IPS-18c (cell line): ENCODE measurements around the gene CABLES2.

Source experiments
- H3K4me3 ChIP-seq: 2 replicates; pipeline ENCODE4 v1.7.0; 2013; ENCODE audit warnings: low read depth, mild to moderate bottlenecking, low read length, moderate library complexity; ENCODE audit not compliant: insufficient read depth
- H3K9me3 ChIP-seq: one replicate; pipeline ENCODE4 v1.6.1; 2013; ENCODE audit warnings: mild to moderate bottlenecking, low read length, moderate library complexity; ENCODE audit not compliant: control insufficient read depth, insufficient read depth

The CABLES2 gene

GRCh38 chr20:62424249-62425107 is 17.4 kb upstream of the CABLES2 start:
- Histone ChIP-seq H3K4me3 (no peak overlapping the region), H3K9me3 (no peaks in the 10 kb centered on the region)

- H3K4me3 ChIP-seq: no peak overlapping the region
- no peaks in the 10 kb centered on the region for H3K9me3 ChIP-seq
Observed at GRCh38 chr20:62423326-62423706, 16.2 kb upstream of the CABLES2 start.

- H3K9me3 ChIP-seq: no peaks in the 10 kb centered on the region
- no peak overlapping the region for H3K4me3 ChIP-seq
Observed at GRCh38 chr20:62422636-62423325, 15.7 kb upstream of the CABLES2 start.

- no peaks in the 10 kb centered on the region for H3K9me3 ChIP-seq
Observed at GRCh38 chr20:62421716-62421990, 14.6 kb upstream of the CABLES2 start.

GRCh38 chr20:62420846-62421715 is 14.0 kb upstream of the CABLES2 start:
- Histone ChIP-seq H3K9me3 (no peaks in the 10 kb centered on the region), H3K4me3 (no peak overlapping the region)

More at GRCh38 chr20:62421716-62421990, 14.6 kb upstream of the CABLES2 start:
- H3K4me3 ChIP-seq: no peak overlapping the region

GRCh38 chr20:62419759-62420158 is 12.7 kb upstream of the CABLES2 start:
- H3K4me3 ChIP-seq: no peak overlapping the region
- H3K9me3 ChIP-seq: no peaks in the 10 kb centered on the region

- Histone ChIP-seq H3K9me3 (no peaks in the 10 kb centered on the region), H3K4me3 (no peak overlapping the region)
Observed at GRCh38 chr20:62418709-62419487, 11.8 kb upstream of the CABLES2 start.

GRCh38 chr20:62417981-62418708 is 11.1 kb upstream of the CABLES2 start:
- Histone ChIP-seq H3K4me3 (no peak overlapping the region), H3K9me3 (no peaks in the 10 kb centered on the region)

GRCh38 chr20:62416651-62417637 is 9.9 kb upstream of the CABLES2 start:
- Histone ChIP-seq H3K4me3 (no peak overlapping the region), H3K9me3 (no peaks in the 10 kb centered on the region)

GRCh38 chr20:62415354-62416111 is 8.4 kb upstream of the CABLES2 start:
- H3K4me3 ChIP-seq: no peak overlapping the region
- H3K9me3 ChIP-seq: no peaks in the 10 kb centered on the region

GRCh38 chr20:62413896-62414481 is 6.9 kb upstream of the CABLES2 start:
- H3K4me3 ChIP-seq: no peak overlapping the region

GRCh38 chr20:62413025-62413570 is 6.0 kb upstream of the CABLES2 start:
- no peaks in the 10 kb centered on the region for H3K9me3 ChIP-seq
- no peak overlapping the region for H3K4me3 ChIP-seq

More at GRCh38 chr20:62413896-62414481, 6.9 kb upstream of the CABLES2 start:
- no peaks in the 10 kb centered on the region for H3K9me3 ChIP-seq

GRCh38 chr20:62412194-62413024 is 5.3 kb upstream of the CABLES2 start:
- Histone ChIP-seq H3K9me3 (no peaks in the 10 kb centered on the region), H3K4me3 (no peak overlapping the region)
